PC-3 (cell line): ENCODE data around the gene FBXL5. TPM values are rescaled to one million over a fixed set of nuclear protein-coding genes. Genes with fewer than 3 reads are reported as not detected.

Experiments
- ATAC-seq: fragments of 200-7000 bp; cut with Tn5 transposase; 2 replicates; pipeline ENCODE4 v1.9.1; 2020; ENCODE audit warnings: mild to moderate bottlenecking, moderate library complexity
- BruUV-seq: library from RNA; stranded (reverse); fragments of 400-500 nt; replicated peaks from 2 replicates; lab custom pipeline; 2021; lab: Mats Ljungman, UMichigan
- CTCF ChIA-PET: fragments of 300-600 bp; sonication (Branson Sonifier 250); formaldehyde crosslinking; loops from one replicate; lab custom pipeline; 2022; ENCODE audit warnings: antibody characterized with exemption; lab: Charles Lee
- POLR2A ChIA-PET: fragments of 300-600 bp; sonication (Branson Sonifier 250); formaldehyde crosslinking; loops from one replicate; lab custom pipeline; 2022; ENCODE audit warnings: antibody characterized with exemption; ENCODE audit not compliant: unreplicated experiment; lab: Charles Lee
- DNase-seq: peaks from one replicate; pipeline ENCODE4 v3.0.0-alpha.2; 2015
- H2AFZ ChIP-seq: fragments of 300-600 bp; sonication (generic); 2 replicates; pipeline ENCODE4 v1.6.0; 2016; ENCODE audit warnings: antibody characterized with exemption, low read length
- H3F3A ChIP-seq: fragments of 300-600 bp; sonication (generic); one replicate; pipeline ENCODE4 v1.6.0; 2017; ENCODE audit warnings: antibody characterized with exemption, low read length, control low read depth, mild to moderate bottlenecking; ENCODE audit not compliant: unreplicated experiment
- H3K27ac ChIP-seq: fragments of 300-600 bp; sonication (generic); 2 replicates; pipeline ENCODE4 v1.5.1; 2016; ENCODE audit warnings: mild to moderate bottlenecking, low read length
- H3K27me3 ChIP-seq: fragments of 300-600 bp; sonication (generic); 2 replicates; pipeline ENCODE4 v1.6.1; 2016; ENCODE audit warnings: low read length, mixed read lengths
- H3K36me3 ChIP-seq: fragments of 300-600 bp; sonication (generic); 2 replicates; pipeline ENCODE4 v1.6.1; 2016; ENCODE audit warnings: low read depth, mixed run types, low read length, mixed read lengths
- H3K4me1 ChIP-seq: fragments of 300-600 bp; sonication (generic); 2 replicates; pipeline ENCODE4 v1.5.1; 2016; ENCODE audit warnings: low read length; ENCODE audit not compliant: insufficient read depth
- H3K4me2 ChIP-seq: fragments of 300-600 bp; sonication (generic); 2 replicates; pipeline ENCODE4 v1.6.0; 2016; ENCODE audit warnings: low read length
- H3K4me3 ChIP-seq: fragments of 300-600 bp; sonication (generic); 2 replicates; pipeline ENCODE4 v1.5.1; 2016; ENCODE audit warnings: mild to moderate bottlenecking, low read length, mixed read lengths
- H3K79me2 ChIP-seq: fragments of 300-600 bp; sonication (generic); 2 replicates; pipeline ENCODE4 v1.6.1; 2017; ENCODE audit warnings: low read length, mixed read lengths
- H3K9ac ChIP-seq: fragments of 300-600 bp; sonication (generic); 2 replicates; pipeline ENCODE4 v1.6.0; 2016; ENCODE audit warnings: mild to moderate bottlenecking, low read length
- H3K9me2 ChIP-seq: fragments of 300-600 bp; sonication (generic); replicated peaks from 2 replicates; pipeline ENCODE4 v1.6.1; 2016; ENCODE audit warnings: mixed run types, low read length, mixed read lengths
- H3K9me3 ChIP-seq: fragments of 300-600 bp; sonication (generic); 2 replicates; pipeline ENCODE4 v1.6.1; 2016; ENCODE audit warnings: low read length, mixed read lengths
- H4K20me1 ChIP-seq: fragments of 300-600 bp; sonication (generic); 2 replicates; pipeline ENCODE4 v1.6.1; 2016; ENCODE audit warnings: low read length, mixed read lengths
- EZH2 ChIP-seq: fragments of 300-600 bp; sonication (generic); IDR thresholded peaks from one replicate; pipeline ENCODE4 v1.6.1; 2017; ENCODE audit warnings: antibody characterized with exemption, mild to moderate bottlenecking, low read length; ENCODE audit not compliant: unreplicated experiment
- EZH2phosphoT487 ChIP-seq: fragments of 300-600 bp; sonication (generic); IDR thresholded peaks from 2 replicates; pipeline ENCODE4 v1.6.1; 2018; ENCODE audit warnings: mild to moderate bottlenecking, antibody characterized with exemption, low read length, borderline replicate concordance
- intact Hi-C: fragments of 100-400 bp; cut with micrococcal nuclease; formaldehyde crosslinking; loops from 2 replicates; pipeline ENCODE4 v1.9.0; 2023
- total RNA-seq: library from RNA; depleted of rRNA; stranded (reverse); fragments of >200 nt; gene quantifications from 2 replicates; pipeline ENCODE4 v1.2.3, GENCODE V29; 2014; rRNA removed
- TF ChIP-seq, protein P1 (sequence below): fragments of 300-600 bp; sonication (generic); conservative IDR thresholded peaks from 2 replicates; pipeline ENCODE4 v1.5.1; 2017; ENCODE audit warnings: antibody characterized with exemption, low read depth, mild to moderate bottlenecking, low read length

FBXL5 gene
- total RNA-seq, 1 experiment from 2014 or later = 42.4 TPM

DNA sequence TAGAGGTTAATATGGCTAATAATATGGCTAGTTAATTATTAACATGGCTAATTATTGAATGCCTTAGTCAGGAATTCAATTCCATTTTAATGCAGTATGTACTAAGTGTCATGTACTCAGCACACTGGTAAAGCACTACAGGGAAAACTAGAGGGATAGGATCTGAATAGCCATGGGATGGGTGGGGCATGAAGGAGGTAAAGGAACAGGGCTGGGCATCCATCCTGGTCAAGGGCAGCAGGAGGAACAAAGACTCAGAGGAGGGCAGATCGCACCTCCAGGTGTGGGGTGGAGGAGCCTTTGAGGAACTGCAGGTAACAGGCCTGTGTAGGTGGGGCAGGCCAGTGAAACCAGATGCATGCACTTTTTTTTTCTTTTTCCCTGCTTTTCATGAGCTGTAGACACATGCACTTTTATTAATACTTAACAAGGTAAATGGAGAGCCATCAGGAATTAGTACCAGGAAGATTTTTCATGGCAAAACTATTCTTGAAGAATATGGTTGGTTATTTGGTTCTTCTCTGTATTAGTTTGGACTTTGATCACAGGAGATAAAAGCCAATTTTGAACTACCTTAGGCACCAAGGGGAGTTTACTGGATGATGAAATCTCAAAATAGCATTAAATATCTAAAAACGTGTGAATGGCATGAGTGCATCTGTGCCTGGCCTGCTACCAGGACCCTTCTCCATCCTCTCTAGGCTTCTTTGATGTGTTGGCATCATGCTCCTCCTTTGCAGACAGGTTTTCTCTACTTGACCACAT lies 97.2 kb downstream of the FBXL5 start:
- DNase-seq (no peak), ATAC-seq (no peak)

DNA sequence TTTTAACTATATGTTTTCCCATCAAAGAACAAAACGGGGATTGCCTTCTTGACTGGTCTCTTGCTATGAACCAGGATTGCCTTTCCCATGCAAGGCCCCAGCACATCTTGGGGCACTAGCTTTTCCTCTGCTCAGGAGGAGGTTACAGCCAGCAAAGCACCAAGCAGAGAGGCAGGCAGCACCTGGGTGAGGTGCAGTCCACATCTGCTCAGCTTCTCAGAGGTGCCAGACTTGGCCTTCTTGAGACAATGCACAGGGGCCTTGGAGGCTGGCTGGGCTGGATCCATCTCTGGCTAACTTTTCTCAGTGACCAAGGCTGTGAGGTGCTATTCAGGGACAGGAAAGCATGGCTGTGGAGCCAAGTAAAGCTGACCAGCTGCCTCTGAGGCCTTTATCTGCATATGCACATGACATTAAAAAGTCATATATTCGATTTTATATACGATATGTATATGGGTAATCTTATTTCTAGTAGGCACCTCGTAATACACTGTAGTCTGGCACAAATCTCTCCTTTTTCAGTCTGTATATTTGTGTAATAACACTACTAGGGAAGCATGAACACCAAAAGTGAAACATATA lies 98.6 kb downstream of the FBXL5 start:
- Histone ChIP-seq H3K9ac (no peak overlapping the region), H3K4me1 (no peaks in the 10 kb centered on the region), H2AFZ (no peak overlapping the region), H3F3A (no peaks in the 10 kb centered on the region), H3K9me3 (no peaks in the 10 kb centered on the region), H3K79me2 (no peaks in the 10 kb centered on the region), H3K27ac (no peak overlapping the region), H3K36me3 (no peaks in the 10 kb centered on the region), H3K27me3 (no peaks in the 10 kb centered on the region), H3K4me3 (no peak overlapping the region), H3K4me2 (no peak overlapping the region), H3K9me2 (no peaks in the 10 kb centered on the region), H4K20me1 (no peaks in the 10 kb centered on the region)
- ChIA-PET CTCF (no interaction called here), POLR2A (no interaction called here)
- BruUV-seq = no TSS peak
- TF ChIP-seq EZH2phosphoT487 (no peak), EZH2 (no peak)
- TF ChIP-seq, protein P1, sequence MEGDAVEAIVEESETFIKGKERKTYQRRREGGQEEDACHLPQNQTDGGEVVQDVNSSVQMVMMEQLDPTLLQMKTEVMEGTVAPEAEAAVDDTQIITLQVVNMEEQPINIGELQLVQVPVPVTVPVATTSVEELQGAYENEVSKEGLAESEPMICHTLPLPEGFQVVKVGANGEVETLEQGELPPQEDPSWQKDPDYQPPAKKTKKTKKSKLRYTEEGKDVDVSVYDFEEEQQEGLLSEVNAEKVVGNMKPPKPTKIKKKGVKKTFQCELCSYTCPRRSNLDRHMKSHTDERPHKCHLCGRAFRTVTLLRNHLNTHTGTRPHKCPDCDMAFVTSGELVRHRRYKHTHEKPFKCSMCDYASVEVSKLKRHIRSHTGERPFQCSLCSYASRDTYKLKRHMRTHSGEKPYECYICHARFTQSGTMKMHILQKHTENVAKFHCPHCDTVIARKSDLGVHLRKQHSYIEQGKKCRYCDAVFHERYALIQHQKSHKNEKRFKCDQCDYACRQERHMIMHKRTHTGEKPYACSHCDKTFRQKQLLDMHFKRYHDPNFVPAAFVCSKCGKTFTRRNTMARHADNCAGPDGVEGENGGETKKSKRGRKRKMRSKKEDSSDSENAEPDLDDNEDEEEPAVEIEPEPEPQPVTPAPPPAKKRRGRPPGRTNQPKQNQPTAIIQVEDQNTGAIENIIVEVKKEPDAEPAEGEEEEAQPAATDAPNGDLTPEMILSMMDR = no peak
- intact Hi-C loops = no loop called here
- ATAC-seq (no peak), DNase-seq (no peak)

More for the DNA sequence above, 97.2 kb downstream of the FBXL5 start:
- H4K20me1 ChIP-seq = no peaks in the 10 kb centered on the region
- CTCF ChIA-PET = no interaction called here
- no peaks in the 10 kb centered on the region for H3K36me3 ChIP-seq
- no peak overlapping the region for H3K4me3 ChIP-seq
- no peak overlapping the region for H3K4me2 ChIP-seq
- no peaks in the 10 kb centered on the region for H3K27me3 ChIP-seq
- POLR2A ChIA-PET = no interaction called here
- no peak overlapping the region for H2AFZ ChIP-seq
- no peaks in the 10 kb centered on the region for H3F3A ChIP-seq
- no peak for TF ChIP-seq EZH2
- H3K9me3 ChIP-seq = no peaks in the 10 kb centered on the region
- no TSS peak for BruUV-seq
- no peak overlapping the region for H3K27ac ChIP-seq
- H3K79me2 ChIP-seq = no peaks in the 10 kb centered on the region
- intact Hi-C loops = no loop called here
- no peak overlapping the region for H3K9ac ChIP-seq
- no peaks in the 10 kb centered on the region for H3K4me1 ChIP-seq
- H3K9me2 ChIP-seq = no peaks in the 10 kb centered on the region

Other genes with a start within 250 kb of the FBXL5 start
- gene C1QTNF7, start 227.3 kb downstream of the FBXL5 start, total RNA-seq = not detected in 2 replicates
- gene CC2D2A, start 185.5 kb downstream of the FBXL5 start, total RNA-seq = 13.1 and 13.4 TPM in 2 replicates
- gene FAM200B, start 26.5 kb upstream of the FBXL5 start, total RNA-seq = 20.1 and 20.7 TPM in 2 replicates
- gene BST1, start 47.7 kb upstream of the FBXL5 start, total RNA-seq = 0.69 and 0.86 TPM in 2 replicates
- gene CD38, start 123.0 kb upstream of the FBXL5 start, total RNA-seq = not detected in 2 replicates